ENCODE data around the gene RPS6KA2.
A peak's percentile ranks its signal among the peaks of the same experiment; 100 is the strongest.

The RPS6KA2 gene

GRCh38 chr6:166615059-166615770, 11.8 kb downstream of the RPS6KA2 start:
- DNase-seq (ENCODE audit: low spot score): no peak

GRCh38 chr6:166614589-166614988, 12.5 kb downstream of the RPS6KA2 start:
- no peak for DNase-seq (ENCODE audit: low spot score)

GRCh38 chr6:166614171-166614583, 12.9 kb downstream of the RPS6KA2 start:
- no peak for DNase-seq (ENCODE audit: low spot score)

- no peak for DNase-seq (ENCODE audit: low spot score)
Observed at GRCh38 chr6:166613027-166613426, 14.0 kb downstream of the RPS6KA2 start.

GRCh38 chr6:166612471-166612881, 14.6 kb downstream of the RPS6KA2 start:
- DNase-seq (ENCODE audit: low spot score): no peak

GRCh38 chr6:166611631-166612030, 15.4 kb downstream of the RPS6KA2 start:
- DNase-seq (ENCODE audit: low spot score): no peak

GRCh38 chr6:166610069-166610468, 17.0 kb downstream of the RPS6KA2 start:
- no peak for DNase-seq (ENCODE audit: low spot score)

- no peak for DNase-seq (ENCODE audit: low spot score)
Observed at GRCh38 chr6:166608774-166609173, 18.3 kb downstream of the RPS6KA2 start.

GRCh38 chr6:166605752-166606151, 21.3 kb downstream of the RPS6KA2 start:
- DNase-seq (ENCODE audit: low spot score): no peak

- DNase-seq (ENCODE audit: low spot score): no peak
Observed at GRCh38 chr6:166604911-166605310, 22.1 kb downstream of the RPS6KA2 start.

GRCh38 chr6:166604328-166604727, 22.7 kb downstream of the RPS6KA2 start:
- no peak for DNase-seq (ENCODE audit: low spot score)

- no peak for DNase-seq (ENCODE audit: low spot score)
Observed at GRCh38 chr6:166603043-166603690, 23.9 kb downstream of the RPS6KA2 start.

GRCh38 chr6:166601956-166602355, 25.1 kb downstream of the RPS6KA2 start:
- no peak for DNase-seq (ENCODE audit: low spot score)

- DNase-seq (ENCODE audit: low spot score): no peak
Observed at GRCh38 chr6:166600931-166601330, 26.1 kb downstream of the RPS6KA2 start.

- DNase-seq (ENCODE audit: low spot score): no peak
Observed at GRCh38 chr6:166599205-166599604, 27.8 kb downstream of the RPS6KA2 start.

- DNase-seq (ENCODE audit: low spot score): peak; percentile 87
Observed at GRCh38 chr6:166598441-166599138, 28.5 kb downstream of the RPS6KA2 start.

GRCh38 chr6:166597711-166598440, 29.2 kb downstream of the RPS6KA2 start:
- peak; percentile 82 for DNase-seq (ENCODE audit: low spot score)

GRCh38 chr6:166596776-166597507, 30.1 kb downstream of the RPS6KA2 start:
- no peak for DNase-seq (ENCODE audit: low spot score)

- no peak for DNase-seq (ENCODE audit: low spot score)
Observed at GRCh38 chr6:166595949-166596348, 31.1 kb downstream of the RPS6KA2 start.

- no peak for DNase-seq (ENCODE audit: low spot score)
Observed at GRCh38 chr6:166595061-166595780, 31.8 kb downstream of the RPS6KA2 start.

- no peak for DNase-seq (ENCODE audit: low spot score)
Observed at GRCh38 chr6:166592821-166593220, 34.2 kb downstream of the RPS6KA2 start.

Data from pons (tissue), 1 donor.